B cell (primary cell): ENCODE measurements around the gene SPECC1L. TPM values are rescaled to one million over a fixed set of nuclear protein-coding genes. Genes with fewer than 3 reads are reported as not detected.
"Not testable (repeated sequence)": the region's sequence is repeated elsewhere in the genome, so short reads cannot be mapped to it uniquely, and the experiment has no call there.

Experiments used
- ATAC-seq: fragments of 200-7000 bp; cut with Tn5 transposase; one replicate; pipeline ENCODE4 v1.10.0; 2021; ENCODE audit warnings: low read depth, mild to moderate bottlenecking, moderate number of reproducible peaks, moderate library complexity
- CTCF ChIA-PET: fragments of 350-600 bp; sonication (Branson Sonifier 250); formaldehyde crosslinking; loops from one replicate; lab custom pipeline; 2021; ENCODE audit warnings: antibody characterized with exemption, inconsistent platforms; lab: Charles Lee
- POLR2A ChIA-PET: fragments of 350-600 bp; sonication (Branson Sonifier 250); formaldehyde crosslinking; loops from one replicate; lab custom pipeline; 2021; ENCODE audit warnings: antibody characterized with exemption; lab: Charles Lee
- DNase-seq: peaks from one replicate; pipeline ENCODE4 v3.0.0; 2013
- H2AFZ ChIP-seq: 2 replicates; pipeline ENCODE4 v1.6.1; 2012; ENCODE audit warnings: mild to moderate bottlenecking, low read depth, low read length; ENCODE audit not compliant: insufficient read depth, poor library complexity, severe bottlenecking
- H3K27ac ChIP-seq, 2 donors: 1 replicate in 1 of 2; 2 replicates in 1 of 2; pipeline ENCODE4 v1.5.1; 2012 to 2013; ENCODE audit warnings: low read length in 2 of 2, mild to moderate bottlenecking in 2 of 2, moderate library complexity in 1 of 2
- H3K27me3 ChIP-seq, 4 experiments: fragments of 200-600 bp in 1 of 4; sonication (generic) in 1 of 4; replicated peaks in 1 of 4; 1 replicate in 2 of 4; 2 replicates in 2 of 4; pipeline versions ENCODE4 v1.6.1 to v1.7.0; 2013 to 2016; ENCODE audit warnings: low read length in 3 of 4, mild to moderate bottlenecking in 2 of 4, mixed read lengths in 1 of 4, moderate library complexity in 1 of 4; ENCODE audit not compliant: insufficient read depth in 4 of 4, control insufficient read depth in 3 of 4; ENCODE audit errors: control extremely low read depth in 1 of 4
- H3K36me3 ChIP-seq, 2 experiments: replicated peaks in 1 of 2; 1 replicate in 1 of 2; 2 replicates in 1 of 2; pipeline versions ENCODE4 v1.6.1 to v1.7.1; 2013; ENCODE audit warnings: low read length in 1 of 2; ENCODE audit not compliant: insufficient read depth in 2 of 2, control insufficient read depth in 1 of 2; ENCODE audit errors: control extremely low read depth in 1 of 2, extremely low read depth in 1 of 2
- H3K4me1 ChIP-seq, 2 donors: fragments of 200-600 bp in 1 of 2; sonication (generic) in 1 of 2; 1 replicate in 1 of 2; 2 replicates in 1 of 2; pipeline versions ENCODE4 v1.5.1 to v1.6.1; 2013 to 2017; ENCODE audit warnings: low read length in 2 of 2; ENCODE audit not compliant: control insufficient read depth in 2 of 2, insufficient read depth in 2 of 2
- H3K4me2 ChIP-seq: replicated peaks from 2 replicates; pipeline ENCODE3; 2012; ENCODE audit warnings: mild to moderate bottlenecking, low read depth, low read length; ENCODE audit not compliant: poor library complexity, severe bottlenecking
- H3K4me3 ChIP-seq, 5 experiments: fragments of 200-600 bp in 1 of 5; sonication (generic) in 1 of 5; 1 replicate in 3 of 5; 2 replicates in 2 of 5; pipeline versions ENCODE4 v1.5.1 to v1.7.0; 2011 to 2016; ENCODE audit warnings: low read length in 4 of 5, mild to moderate bottlenecking in 4 of 5, low read depth in 2 of 5, control low read depth in 1 of 5, moderate library complexity in 1 of 5; ENCODE audit not compliant: insufficient read depth in 1 of 5; ENCODE audit errors: control extremely low read depth in 1 of 5, extremely low read depth in 1 of 5
- H3K79me2 ChIP-seq: fragments of 200-600 bp; sonication (generic); one replicate; pipeline ENCODE4 v1.6.0; 2016; ENCODE audit warnings: low read length; ENCODE audit not compliant: control insufficient read depth, insufficient read depth
- H3K9ac ChIP-seq: fragments of 200-600 bp; sonication (generic); 2 replicates; pipeline ENCODE4 v1.6.1; 2017; ENCODE audit warnings: mild to moderate bottlenecking, low read length, moderate library complexity
- H3K9me3 ChIP-seq, 3 donors: one replicate each; pipeline versions ENCODE4 v1.6.1 to v1.7.1; 2013; ENCODE audit warnings: low read length in 2 of 3; ENCODE audit not compliant: control insufficient read depth in 2 of 3, insufficient read depth in 1 of 3; ENCODE audit errors: control extremely low read depth in 1 of 3
- H4K20me1 ChIP-seq: 2 replicates; pipeline ENCODE4 v1.6.0; 2012; ENCODE audit warnings: mild to moderate bottlenecking, low read length; ENCODE audit not compliant: insufficient read depth, control insufficient read depth, poor library complexity, severe bottlenecking
- H3K27ac Mint-ChIP-seq: one replicate; pipeline ENCODE4 v1.8.0; 2021; ENCODE audit warnings: mixed read lengths
- H3K27me3 Mint-ChIP-seq: one replicate; pipeline ENCODE4 v1.8.0; 2021; ENCODE audit warnings: mixed read lengths
- H3K4me1 Mint-ChIP-seq: one replicate; pipeline ENCODE4 v1.8.0; 2021; ENCODE audit warnings: mixed read lengths
- H3K4me3 Mint-ChIP-seq: one replicate; pipeline ENCODE4 v1.8.0; 2021; ENCODE audit warnings: mixed read lengths
- H3K9me3 Mint-ChIP-seq: one replicate; pipeline ENCODE4 v1.8.0; 2022; ENCODE audit warnings: mixed read lengths; ENCODE audit not compliant: insufficient read depth
- WGBS: methylation state at CpG from one replicate; pipeline ENCODE4 v1.1.5; 2013; ENCODE audit warnings: missing lambda C conversion rate; ENCODE audit not compliant: insufficient coverage; 5-methylcytosine and 5-hydroxymethylcytosine counted together
- intact Hi-C: fragments of 100-400 bp; cut with micrococcal nuclease; formaldehyde crosslinking; loops from one replicate; pipeline ENCODE4 v1.10.0; 2022
- polyA plus RNA-seq: library from polyadenylated mRNA; depleted of rRNA; stranded (reverse); fragments of >200 nt; gene quantifications from 2 replicates; pipeline ENCODE4 v1.2.3, GENCODE V29; 2012
- total RNA-seq, 2 donors: library from RNA; stranded (reverse); fragments of 120-200 nt in 1 of 2; gene quantifications; 1 replicate in 1 of 2; 2 replicates in 1 of 2; pipeline versions ENCODE4 v1.2.3 to v1.2.4, GENCODE V29; 2013 to 2022

SPECC1L gene
- total and polyA plus RNA-seq, 2 donors (not counting 1 experiment from before 2014, with no cell fraction given), result 14.4 to 85.3 TPM

DNA sequence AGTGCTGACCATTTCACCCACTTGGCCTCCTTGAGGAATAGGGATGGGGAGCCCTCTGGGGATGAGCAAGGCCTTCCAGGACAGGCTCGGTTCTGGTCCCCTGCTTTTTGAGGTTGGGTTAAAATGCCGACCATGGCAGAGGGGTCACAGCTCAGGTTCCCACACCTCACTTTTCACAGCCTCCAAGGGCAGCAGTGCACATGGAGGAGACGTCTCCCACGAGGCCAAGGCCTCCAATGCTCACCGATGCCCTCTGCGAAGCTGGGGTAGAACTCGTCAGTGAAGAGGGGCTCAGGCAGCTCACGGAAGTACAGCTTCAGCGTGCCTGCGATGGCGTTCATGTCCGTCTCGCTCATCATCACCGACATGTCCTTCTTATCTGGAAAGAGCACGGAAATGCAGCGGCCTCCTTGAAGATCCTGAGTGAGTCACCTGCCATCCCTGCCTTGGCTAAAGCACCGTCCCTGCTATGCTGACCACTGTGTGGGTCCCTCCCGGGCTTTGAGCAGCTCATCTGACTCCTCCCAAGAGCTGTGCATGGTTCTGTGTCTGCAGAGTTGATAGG, 8.4 kb upstream of the SPECC1L start:
- H3K4me3 Mint-ChIP-seq, CTCF ChIA-PET, POLR2A ChIA-PET, H3K27ac Mint-ChIP-seq, H3K27ac ChIP-seq, H4K20me1 ChIP-seq, ATAC-seq, H3K9me3 ChIP-seq, H3K4me2 ChIP-seq, H3K9ac ChIP-seq, H2AFZ ChIP-seq, intact Hi-C loops, H3K9me3 Mint-ChIP-seq, H3K27me3 ChIP-seq, DNase-seq, H3K36me3 ChIP-seq, H3K79me2 ChIP-seq, H3K4me3 ChIP-seq, H3K27me3 Mint-ChIP-seq: not testable (repeated sequence)
- WGBS, result 94% methylated on average over 17 of the region's 18 CpGs
- peaks cover 11 to 17% of the 10 kb centered on the region in 2 donors for H3K4me1 ChIP-seq
- peaks cover 26% of the 10 kb centered on the region for H3K4me1 Mint-ChIP-seq

DNA sequence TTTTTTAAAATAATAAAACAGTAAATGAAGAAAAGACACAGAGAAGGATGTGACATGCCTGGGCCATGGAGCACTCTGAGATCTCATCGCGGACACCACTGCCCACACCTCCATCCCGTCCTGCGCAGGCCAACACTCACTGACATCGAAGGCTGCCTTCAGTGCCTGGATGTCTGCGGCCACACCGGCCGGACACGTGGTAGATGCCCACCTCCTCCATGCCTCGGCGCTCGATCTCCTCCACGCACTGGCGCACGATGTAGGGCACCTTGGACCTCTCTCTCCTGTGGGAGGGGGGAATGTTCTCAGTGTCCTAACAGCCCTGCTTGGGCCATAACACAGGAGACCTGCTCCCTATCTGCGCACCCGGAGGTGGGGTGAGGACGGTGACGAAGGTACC, 7.2 kb upstream of the SPECC1L start:
- DNase-seq, H3K27me3 ChIP-seq, CTCF ChIA-PET, H3K9ac ChIP-seq, H3K4me2 ChIP-seq, H3K9me3 Mint-ChIP-seq, ATAC-seq, H4K20me1 ChIP-seq, intact Hi-C loops, H3K79me2 ChIP-seq, POLR2A ChIA-PET, H3K36me3 ChIP-seq, H2AFZ ChIP-seq, H3K4me3 ChIP-seq, H3K27ac ChIP-seq, H3K4me3 Mint-ChIP-seq, H3K27me3 Mint-ChIP-seq, H3K9me3 ChIP-seq: not testable (repeated sequence)
- H3K4me1 Mint-ChIP-seq, result peaks cover 26% of the 10 kb centered on the region
- 100% methylated on average over 7 of the region's 19 CpGs for WGBS
- H3K4me1 ChIP-seq, result peaks cover 11 to 17% of the 10 kb centered on the region in 2 donors
- H3K27ac Mint-ChIP-seq, result peak overlapping the region; percentile 72

DNA sequence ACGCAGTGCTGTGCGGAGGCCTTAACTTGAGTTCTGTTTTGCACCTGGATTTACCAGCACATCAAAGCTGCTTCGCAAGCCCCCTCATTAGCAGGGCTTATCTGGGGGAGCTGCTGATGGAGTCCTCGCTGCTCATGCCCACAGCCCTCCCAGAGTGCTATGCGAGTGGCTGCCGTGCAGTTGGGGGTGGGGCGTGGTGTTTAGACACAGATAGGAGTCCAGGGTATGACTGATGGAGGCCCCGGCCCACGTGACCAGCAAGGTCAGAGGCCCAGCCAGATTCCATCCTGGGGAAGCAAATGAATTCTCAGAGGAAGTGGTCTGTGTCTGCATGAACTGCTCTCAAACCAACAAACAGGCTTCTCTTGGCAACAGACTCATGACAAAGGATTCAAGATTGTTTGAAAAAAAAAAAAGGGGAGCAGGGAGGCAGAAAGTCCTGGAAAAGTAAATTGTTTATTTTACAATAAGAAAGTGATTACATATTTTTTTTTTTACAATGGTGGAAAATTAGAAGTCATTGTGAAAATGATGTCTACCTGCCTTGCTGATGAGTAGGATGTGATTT, 6.2 kb upstream of the SPECC1L start:
- Mint-ChIP-seq H3K4me3 (peak overlapping the region; percentile 64), H3K4me1 (peaks cover 26% of the 10 kb centered on the region), H3K27ac (peak overlapping the region; percentile 83)
- H3K27ac ChIP-seq, result peak overlapping the region in 1 of 2 donors; percentile 57
- H3K9me3 Mint-ChIP-seq, H3K27me3 ChIP-seq, CTCF ChIA-PET, POLR2A ChIA-PET, H3K9ac ChIP-seq, ATAC-seq, H3K9me3 ChIP-seq, H4K20me1 ChIP-seq, DNase-seq, intact Hi-C loops, H3K27me3 Mint-ChIP-seq, H3K36me3 ChIP-seq, H3K4me3 ChIP-seq, H3K79me2 ChIP-seq, H2AFZ ChIP-seq: not testable (repeated sequence)
- H3K4me2 ChIP-seq, result peak overlapping the region; percentile 42
- no CpG with 5 or more reads among the region's 9 CpGs for WGBS
- H3K4me1 ChIP-seq, result peaks cover 11 to 17% of the 10 kb centered on the region in 2 donors
